K562 (cell line): Measurements from ENCODE around the gene SOCS7.

ENCODE experiments used
- BRF1 ChIP-seq: IDR thresholded peaks from 3 replicates; pipeline ENCODE4 v1.6.1; 2011; ENCODE audit warnings: borderline replicate concordance, mild to moderate bottlenecking; ENCODE audit not compliant: insufficient read length; ENCODE audit errors: extremely low read depth
- ZSCAN29 ChIP-seq: fragments of 450-650 bp; IDR thresholded peaks from 2 replicates; pipeline ENCODE4 v1.6.1; 2017

DNA sequence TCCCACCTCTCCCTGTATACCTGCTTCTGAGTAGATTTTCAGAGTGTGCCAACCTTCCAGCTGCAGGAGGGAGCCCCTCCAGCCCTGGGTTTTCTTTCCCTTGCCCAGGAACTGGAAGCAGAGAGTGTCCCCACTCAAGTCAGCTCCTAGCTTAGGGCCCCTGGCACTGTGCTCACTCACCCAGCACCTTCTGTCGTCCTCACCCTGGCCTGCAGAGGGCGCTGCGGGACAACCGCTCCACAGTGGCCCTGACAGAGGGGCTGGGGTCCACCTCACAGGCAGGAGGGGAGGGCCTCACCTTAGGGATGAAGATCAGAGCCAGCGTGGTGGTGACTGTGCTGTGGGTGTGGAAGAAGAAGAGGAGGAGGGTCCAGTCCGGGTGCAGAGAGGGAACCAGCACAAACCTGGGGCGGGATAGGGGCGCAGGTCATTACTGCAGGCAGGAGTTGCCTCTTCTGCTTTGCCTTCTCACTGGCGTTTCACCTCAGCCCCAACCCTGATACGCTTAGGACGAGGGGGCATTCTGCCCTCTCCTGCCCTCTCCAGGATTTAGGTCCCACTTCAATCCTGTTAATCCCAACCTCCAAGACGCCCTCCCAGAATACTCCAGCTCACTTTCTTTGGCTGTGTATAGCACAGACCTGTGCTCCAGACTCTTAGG lies 17.9 kb upstream of the SOCS7 start:
- TF ChIP-seq BRF1: no peak
- TF ChIP-seq ZSCAN29: no peak
